H9 (cell line): Measurements from ENCODE around the gene CNOT4. TPM values are rescaled to one million over a fixed set of nuclear protein-coding genes. Genes with fewer than 3 reads are reported as not detected.

Source experiments
- DNase-seq: peaks from one replicate; pipeline ENCODE4 v3.0.0-alpha.2; 2017
- H2AFZ ChIP-seq: one replicate; pipeline ENCODE4 v1.6.1; 2013; ENCODE audit warnings: mild to moderate bottlenecking, low read length, control low read depth, moderate library complexity
- H2AK5ac ChIP-seq: 2 replicates; pipeline ENCODE4 v1.6.1; 2013; ENCODE audit warnings: low read length, control low read depth, mixed read lengths; ENCODE audit not compliant: insufficient read length
- H2BK120ac ChIP-seq: one replicate; pipeline ENCODE4 v1.6.1; 2013; ENCODE audit warnings: low read depth, mild to moderate bottlenecking, low read length, control low read depth, inconsistent platforms; ENCODE audit not compliant: poor library complexity, severe bottlenecking
- H2BK12ac ChIP-seq: 2 replicates; pipeline ENCODE4 v1.6.1; 2013; ENCODE audit warnings: low read length, control low read depth, mixed read lengths, low read depth; ENCODE audit not compliant: insufficient read length
- H2BK15ac ChIP-seq: 2 replicates; pipeline ENCODE4 v1.6.1; 2013; ENCODE audit warnings: low read depth, low read length, control low read depth
- H2BK20ac ChIP-seq: one replicate; pipeline ENCODE4 v1.6.1; 2013; ENCODE audit warnings: low read depth, mild to moderate bottlenecking, low read length, control low read depth, inconsistent platforms; ENCODE audit not compliant: poor library complexity, severe bottlenecking
- H2BK5ac ChIP-seq: 2 replicates; pipeline ENCODE4 v1.6.1; 2013; ENCODE audit warnings: low read length, control low read depth, mixed read lengths; ENCODE audit not compliant: insufficient read length
- H3K14ac ChIP-seq: 2 replicates; pipeline ENCODE4 v1.6.1; 2013; ENCODE audit warnings: low read length, control low read depth; ENCODE audit not compliant: insufficient read depth
- H3K18ac ChIP-seq: 2 replicates; pipeline ENCODE4 v1.6.1; 2013; ENCODE audit warnings: low read depth, mild to moderate bottlenecking, mixed read lengths, low read length, control low read depth; ENCODE audit not compliant: insufficient read length
- H3K23ac ChIP-seq: 2 replicates; pipeline ENCODE4 v1.6.1; 2013; ENCODE audit warnings: low read length, control low read depth, mixed read lengths, low read depth; ENCODE audit not compliant: insufficient read length
- H3K23me2 ChIP-seq: 2 replicates; pipeline ENCODE4 v1.6.1; 2013; ENCODE audit warnings: low read depth, mild to moderate bottlenecking, mixed read lengths, low read length, control low read depth; ENCODE audit not compliant: insufficient read length, poor library complexity, severe bottlenecking
- H3K27ac ChIP-seq: 2 replicates; pipeline ENCODE4 v1.5.1; 2013; ENCODE audit warnings: low read length, control low read depth, mixed read lengths, low read depth; ENCODE audit not compliant: insufficient read length
- H3K27me3 ChIP-seq: 2 replicates; pipeline ENCODE4 v1.6.1; 2013; ENCODE audit warnings: low read length, control low read depth, inconsistent platforms; ENCODE audit not compliant: insufficient read depth
- H3K4ac ChIP-seq: 2 replicates; pipeline ENCODE4 v1.6.1; 2013; ENCODE audit warnings: low read depth, mild to moderate bottlenecking, control low read depth, inconsistent platforms, low read length, moderate library complexity
- H3K4me1 ChIP-seq: 2 replicates; pipeline ENCODE4 v1.6.1; 2013; ENCODE audit warnings: low read length, control low read depth, inconsistent platforms; ENCODE audit not compliant: insufficient read depth
- H3K4me2 ChIP-seq: 2 replicates; pipeline ENCODE4 v1.6.1; 2013; ENCODE audit warnings: low read length, control low read depth, mixed read lengths; ENCODE audit not compliant: insufficient read length, insufficient read depth
- H3K56ac ChIP-seq: 2 replicates; pipeline ENCODE4 v1.6.1; 2013; ENCODE audit warnings: low read depth, mild to moderate bottlenecking, mixed read lengths, low read length, control low read depth; ENCODE audit not compliant: insufficient read length
- H3K79me1 ChIP-seq: 2 replicates; pipeline ENCODE4 v1.6.1; 2013; ENCODE audit warnings: low read depth, mild to moderate bottlenecking, moderate library complexity, low read length, control low read depth, inconsistent platforms; ENCODE audit not compliant: insufficient read depth, poor library complexity, severe bottlenecking
- H3K79me2 ChIP-seq: 2 replicates; pipeline ENCODE4 v1.6.1; 2013; ENCODE audit warnings: low read length, control low read depth, inconsistent platforms; ENCODE audit not compliant: insufficient read depth
- H3K9ac ChIP-seq: 2 replicates; pipeline ENCODE4 v1.6.1; 2013; ENCODE audit warnings: low read length, control low read depth, mixed read lengths; ENCODE audit not compliant: insufficient read length; ENCODE audit errors: extremely low read depth
- H3K9me3 ChIP-seq: one replicate; pipeline ENCODE4 v1.6.1; 2013; ENCODE audit warnings: low read depth, low read length, inconsistent platforms; ENCODE audit not compliant: control insufficient read depth
- H3T11ph ChIP-seq: one replicate; pipeline ENCODE4 v1.6.1; 2013; ENCODE audit warnings: mild to moderate bottlenecking, low read length, control low read depth, inconsistent platforms
- H4K20me1 ChIP-seq: one replicate; pipeline ENCODE4 v1.6.1; 2013; ENCODE audit not compliant: control insufficient read depth, insufficient read length, insufficient read depth
- H4K5ac ChIP-seq: 2 replicates; pipeline ENCODE4 v1.6.1; 2013; ENCODE audit warnings: low read depth, mild to moderate bottlenecking, mixed read lengths, low read length, control low read depth; ENCODE audit not compliant: insufficient read length
- H4K8ac ChIP-seq: replicated peaks from 2 replicates; pipeline ENCODE4 v1.6.1; 2013; ENCODE audit warnings: low read length, control low read depth, mixed read lengths, low read depth; ENCODE audit not compliant: insufficient read length
- H4K91ac ChIP-seq: 2 replicates; pipeline ENCODE4 v1.6.1; 2013; ENCODE audit warnings: low read depth, mild to moderate bottlenecking, moderate library complexity, mixed read lengths, low read length, control low read depth; ENCODE audit not compliant: insufficient read length
- H3K27ac Mint-ChIP-seq, 3 experiments: 2 replicates in 2 of 3; 3 replicates in 1 of 3; pipeline ENCODE4 v1.8.0; 2020 to 2021; ENCODE audit warnings: mixed read lengths in 3 of 3, mild to moderate bottlenecking in 1 of 3, moderate library complexity in 1 of 3
- H3K27me3 Mint-ChIP-seq: 2 replicates; pipeline ENCODE4 v1.8.0; 2021; ENCODE audit warnings: low read depth, mild to moderate bottlenecking, moderate library complexity, mixed read lengths
- H3K36me3 Mint-ChIP-seq, 3 experiments: 2 replicates in 2 of 3; 3 replicates in 1 of 3; pipeline ENCODE4 v1.8.0; 2020 to 2021; ENCODE audit warnings: low read depth in 3 of 3, mixed read lengths in 3 of 3; ENCODE audit not compliant: insufficient read depth in 1 of 3
- H3K4me1 Mint-ChIP-seq, 2 experiments: 2 replicates each; pipeline ENCODE4 v1.8.0; 2020; ENCODE audit warnings: mixed read lengths in 2 of 2
- H3K4me3 Mint-ChIP-seq, 2 experiments: 2 replicates in 1 of 2; 3 replicates in 1 of 2; pipeline ENCODE4 v1.8.0; 2020 to 2021; ENCODE audit warnings: mild to moderate bottlenecking in 2 of 2, mixed read lengths in 2 of 2, moderate library complexity in 1 of 2
- H3K9me3 Mint-ChIP-seq, 2 experiments: 2 replicates in 1 of 2; 3 replicates in 1 of 2; pipeline ENCODE4 v1.8.0; 2020; ENCODE audit warnings: mild to moderate bottlenecking in 2 of 2, mixed read lengths in 2 of 2, moderate library complexity in 1 of 2
- total RNA-seq: library from RNA; stranded (reverse); gene quantifications from 2 replicates; pipeline ENCODE4 v1.2.1, GENCODE V29; 2021
- TF ChIP-seq, protein P1 (sequence below): fragments of 200-600 bp; sonication (generic); conservative IDR thresholded peaks from 3 replicates; pipeline ENCODE4 v1.8.0; 2021; ENCODE audit warnings: antibody characterized with exemption, mild to moderate bottlenecking

CNOT4 gene
- total RNA-seq, 1 experiment from 2014 or later: 27.4 TPM

DNA sequence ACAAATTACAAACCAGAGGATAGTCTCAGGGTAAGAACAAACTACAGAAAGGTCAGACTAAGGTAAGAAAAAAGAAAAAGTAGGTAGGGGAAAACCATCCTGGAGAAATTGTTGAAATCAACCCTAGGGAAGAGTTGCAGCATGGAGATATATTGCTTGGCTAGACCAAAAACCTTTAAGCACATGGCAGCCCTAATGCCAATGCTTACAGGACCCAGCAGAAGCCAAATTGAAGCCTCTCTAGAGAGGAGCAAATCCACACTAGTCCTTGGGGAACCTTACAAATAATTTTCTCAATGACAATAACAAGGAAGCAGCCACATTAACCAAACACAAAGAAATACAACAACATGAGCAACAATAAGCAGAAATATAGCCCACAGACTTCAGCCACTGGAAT lies 81.9 kb downstream of the CNOT4 start:
- H3K27me3 ChIP-seq: no peaks in the 10 kb centered on the region
- H3K4ac ChIP-seq: no peak overlapping the region
- H2BK20ac ChIP-seq: peak overlapping the region; percentile 60
- no peak overlapping the region for H2BK120ac ChIP-seq
- H3K36me3 Mint-ChIP-seq: 0 out of 7 replicates have a peak, but pooled peaks cover 0 to 4% (median 0%) of the 10 kb centered on the region in 3 experiments
- H3K27me3 Mint-ChIP-seq: no peaks in the 10 kb centered on the region
- H4K8ac ChIP-seq: no peak overlapping the region
- no peak overlapping the region for H2BK15ac ChIP-seq
- peaks cover 1% of the 10 kb centered on the region; the same call in 1 of the 2 replicates for H3K79me2 ChIP-seq
- no peak overlapping the region for H3K4me3 Mint-ChIP-seq
- no peak overlapping the region for H4K91ac ChIP-seq
- H3T11ph ChIP-seq: no peak overlapping the region
- H3K27ac Mint-ChIP-seq: peak overlapping the region; percentile 36 to 64 (median 41); a peak in 5 of 7 replicates
- no peak overlapping the region for H2AFZ ChIP-seq
- TF ChIP-seq, protein P1, sequence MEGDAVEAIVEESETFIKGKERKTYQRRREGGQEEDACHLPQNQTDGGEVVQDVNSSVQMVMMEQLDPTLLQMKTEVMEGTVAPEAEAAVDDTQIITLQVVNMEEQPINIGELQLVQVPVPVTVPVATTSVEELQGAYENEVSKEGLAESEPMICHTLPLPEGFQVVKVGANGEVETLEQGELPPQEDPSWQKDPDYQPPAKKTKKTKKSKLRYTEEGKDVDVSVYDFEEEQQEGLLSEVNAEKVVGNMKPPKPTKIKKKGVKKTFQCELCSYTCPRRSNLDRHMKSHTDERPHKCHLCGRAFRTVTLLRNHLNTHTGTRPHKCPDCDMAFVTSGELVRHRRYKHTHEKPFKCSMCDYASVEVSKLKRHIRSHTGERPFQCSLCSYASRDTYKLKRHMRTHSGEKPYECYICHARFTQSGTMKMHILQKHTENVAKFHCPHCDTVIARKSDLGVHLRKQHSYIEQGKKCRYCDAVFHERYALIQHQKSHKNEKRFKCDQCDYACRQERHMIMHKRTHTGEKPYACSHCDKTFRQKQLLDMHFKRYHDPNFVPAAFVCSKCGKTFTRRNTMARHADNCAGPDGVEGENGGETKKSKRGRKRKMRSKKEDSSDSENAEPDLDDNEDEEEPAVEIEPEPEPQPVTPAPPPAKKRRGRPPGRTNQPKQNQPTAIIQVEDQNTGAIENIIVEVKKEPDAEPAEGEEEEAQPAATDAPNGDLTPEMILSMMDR: no peak
- no peak overlapping the region for H3K23ac ChIP-seq
- H3K9me3 ChIP-seq: no peaks in the 10 kb centered on the region
- no peaks in the 10 kb centered on the region for H3K23me2 ChIP-seq
- H3K56ac ChIP-seq: no peak overlapping the region
- peaks cover 14% of the 10 kb centered on the region for H3K79me1 ChIP-seq
- no peak overlapping the region for H3K27ac ChIP-seq
- no peak overlapping the region for H4K5ac ChIP-seq
- H3K9me3 Mint-ChIP-seq: no peaks in the 10 kb centered on the region
- no peak for DNase-seq
- no peaks in the 10 kb centered on the region for H4K20me1 ChIP-seq
- no peak overlapping the region for H2BK12ac ChIP-seq
- H3K9ac ChIP-seq: no peak overlapping the region
- H3K14ac ChIP-seq: no peak overlapping the region
- no peak overlapping the region for H3K4me2 ChIP-seq
- H2AK5ac ChIP-seq: no peak overlapping the region
- H3K4me1 Mint-ChIP-seq: peaks cover 10 to 18% of the 10 kb centered on the region in 2 experiments
- H2BK5ac ChIP-seq: no peak overlapping the region
- peaks cover 2% of the 10 kb centered on the region; the same call in 1 of the 2 replicates for H3K4me1 ChIP-seq
- no peak overlapping the region for H3K18ac ChIP-seq
